Middle frontal gyrus (tissue), 1 donor: ENCODE measurements around the gene IGLON5.

Experiments used
- DNase-seq: peaks from one replicate; pipeline ENCODE4 v3.0.0-alpha.2; 2015; ENCODE audit warnings: low spot score; ENCODE audit errors: extremely low spot score

IGLON5 gene

GRCh38 chr19:51311351-51312257, at the start of gene IGLON5:
Gene IGLON5 (plus strand): TSS chr19:51311644. CDS start chr19:51311848, 204 bp downstream.
- no peak for DNase-seq

DNA sequence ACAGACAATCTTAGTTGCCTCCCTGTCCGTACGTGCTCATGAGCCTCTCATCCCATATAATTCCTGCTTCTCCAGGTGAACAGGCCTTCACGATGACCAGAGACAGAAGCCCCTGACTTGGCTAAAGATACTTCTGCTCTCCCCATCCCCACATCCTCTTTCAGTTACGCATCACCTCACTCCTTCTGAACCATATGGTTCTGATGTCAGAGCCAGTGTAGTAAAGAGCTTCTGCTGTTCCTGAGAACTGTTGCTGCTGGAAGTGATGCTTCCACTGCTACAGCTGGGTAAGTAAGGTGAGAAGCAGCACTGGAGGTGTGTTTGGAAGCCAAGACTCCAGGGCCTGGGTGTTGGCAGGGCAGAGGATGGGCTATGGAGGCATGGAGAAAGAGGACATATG, 47.6 kb upstream of the IGLON5 start:
- no peak for DNase-seq

GRCh38 chr19:51271067-51271466, 40.4 kb upstream of the IGLON5 start:
- DNase-seq = no peak

DNA sequence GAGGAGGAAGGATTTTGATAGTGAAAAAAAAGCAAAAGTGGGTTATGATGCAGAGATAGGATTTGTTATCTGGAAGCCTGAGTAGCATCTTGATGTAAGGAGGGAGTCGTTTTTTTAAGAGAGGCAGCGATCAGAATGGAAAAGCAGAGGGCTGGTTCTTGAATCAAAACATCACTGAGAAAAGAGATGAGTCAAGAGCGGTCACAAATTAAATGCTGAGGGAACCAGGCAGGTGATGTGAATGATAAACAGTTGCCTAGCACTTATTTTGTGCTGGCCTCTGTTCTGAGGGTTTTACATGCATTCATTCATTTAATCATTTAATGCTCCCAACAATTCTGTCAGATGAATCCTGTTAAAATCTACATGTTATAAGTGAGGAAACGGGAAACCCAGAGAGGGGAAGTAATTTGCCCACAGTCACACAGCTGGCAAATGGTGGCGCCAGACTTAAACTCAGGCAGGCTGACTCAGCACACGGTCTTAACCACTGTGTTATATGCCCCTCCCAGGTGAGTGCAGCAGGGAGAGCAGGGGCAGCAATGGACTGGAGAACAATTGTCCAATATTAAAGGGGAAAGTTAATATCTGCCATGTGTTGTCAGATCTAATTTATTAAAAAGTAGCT, 39.1 kb upstream of the IGLON5 start:
- no peak for DNase-seq

DNA sequence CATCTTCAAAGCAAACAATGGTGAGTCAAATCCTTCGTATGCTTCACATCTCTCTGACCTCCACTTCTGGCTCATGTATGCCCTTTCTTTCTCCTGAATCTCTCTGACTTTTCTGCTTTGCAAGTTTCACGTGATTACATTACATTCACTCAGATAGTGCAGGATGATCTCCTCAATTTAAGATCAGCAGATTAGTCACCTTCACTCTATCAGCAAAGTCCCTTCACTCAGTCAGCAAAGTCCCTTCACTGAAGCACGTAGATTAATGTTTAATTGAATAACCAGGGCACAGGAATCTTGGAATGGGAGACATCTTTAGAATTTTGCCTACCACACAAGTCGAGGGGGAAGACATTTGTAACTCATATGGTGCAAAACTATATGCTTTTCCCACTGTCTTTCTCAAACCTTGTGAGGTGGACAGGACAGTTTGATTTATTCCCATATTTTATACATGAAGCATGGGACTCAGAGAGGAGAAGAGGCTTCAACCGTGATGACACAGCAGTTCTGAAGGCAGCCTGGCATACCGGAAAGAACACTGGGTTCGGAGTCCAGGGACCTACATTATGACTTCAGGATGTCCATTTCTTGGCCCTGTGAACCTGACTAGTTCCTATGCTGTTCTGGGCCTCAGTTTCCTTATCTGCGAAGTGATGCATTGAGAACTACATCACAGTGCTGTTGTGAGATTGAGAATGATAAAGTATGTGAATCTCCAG, 37.2 kb upstream of the IGLON5 start:
- no peak for DNase-seq

DNA sequence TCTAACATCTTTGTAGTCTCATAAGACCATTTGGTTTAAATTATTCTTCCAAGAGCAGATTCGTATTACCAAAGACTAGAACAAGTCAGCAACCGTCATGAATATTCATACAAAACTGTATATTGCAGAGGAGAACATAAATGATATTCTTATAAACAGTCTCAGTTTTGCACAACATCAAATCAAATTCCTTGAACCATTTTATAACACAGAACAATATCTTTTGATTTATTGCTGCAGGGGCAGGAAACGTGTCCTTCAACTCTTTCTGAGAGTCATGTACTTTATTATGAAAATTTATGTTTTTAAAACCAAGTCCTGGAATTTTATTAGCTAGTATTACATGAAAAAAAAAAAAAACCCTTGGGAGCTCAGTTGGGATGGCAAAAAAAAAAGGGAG, 34.3 kb upstream of the IGLON5 start:
- DNase-seq = no peak

- DNase-seq = no peak
Measured at GRCh38 chr19:51282335-51282734, 29.1 kb upstream of the IGLON5 start.

- no peak for DNase-seq
Measured at GRCh38 chr19:51285682-51286081, 25.8 kb upstream of the IGLON5 start.

- no peak for DNase-seq
Measured at GRCh38 chr19:51289635-51290034, 21.8 kb upstream of the IGLON5 start.

DNA sequence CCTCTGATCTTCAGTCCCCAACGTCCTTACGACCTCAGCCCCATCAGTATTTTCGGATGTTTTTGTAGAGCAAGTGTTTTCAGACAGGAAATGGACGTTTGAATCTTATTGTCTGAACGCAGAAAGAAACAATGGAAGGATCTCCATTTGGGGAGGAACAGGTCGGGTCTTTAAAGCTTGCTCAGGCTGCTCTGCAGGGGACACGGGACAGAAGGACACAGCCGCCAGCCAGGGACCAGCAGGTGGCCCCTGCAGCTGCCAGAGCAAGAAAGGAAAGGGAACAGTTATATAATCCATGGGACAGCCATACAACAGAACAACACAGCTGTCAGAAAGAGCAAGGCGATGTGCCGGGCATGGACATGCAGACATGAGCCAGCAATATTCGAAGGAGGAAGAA, 18.5 kb upstream of the IGLON5 start:
- DNase-seq = no peak

GRCh38 chr19:51293571-51294210, 17.8 kb upstream of the IGLON5 start:
- DNase-seq = no peak

GRCh38 chr19:51294211-51294976, 17.1 kb upstream of the IGLON5 start:
- DNase-seq = no peak

DNA sequence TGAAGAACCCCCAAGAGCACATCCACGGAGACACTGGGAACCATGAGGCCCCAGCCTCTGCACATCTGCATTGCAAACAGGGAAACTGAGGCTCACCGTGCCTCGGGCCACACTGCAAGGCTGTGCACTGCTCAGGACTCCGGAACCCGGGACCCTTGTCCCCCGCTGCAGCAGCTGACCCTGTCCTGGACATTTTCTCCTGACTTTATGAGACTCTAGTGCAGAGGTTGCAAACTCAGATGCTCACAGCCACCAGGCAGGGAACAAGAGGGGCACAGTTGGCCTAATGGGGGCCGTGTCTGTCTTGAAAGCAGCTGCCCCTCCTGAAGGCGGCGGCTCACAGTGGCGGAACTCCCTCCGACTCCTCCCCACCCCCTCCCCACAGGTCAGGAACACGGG, 16.5 kb upstream of the IGLON5 start:
- DNase-seq = no peak

DNA sequence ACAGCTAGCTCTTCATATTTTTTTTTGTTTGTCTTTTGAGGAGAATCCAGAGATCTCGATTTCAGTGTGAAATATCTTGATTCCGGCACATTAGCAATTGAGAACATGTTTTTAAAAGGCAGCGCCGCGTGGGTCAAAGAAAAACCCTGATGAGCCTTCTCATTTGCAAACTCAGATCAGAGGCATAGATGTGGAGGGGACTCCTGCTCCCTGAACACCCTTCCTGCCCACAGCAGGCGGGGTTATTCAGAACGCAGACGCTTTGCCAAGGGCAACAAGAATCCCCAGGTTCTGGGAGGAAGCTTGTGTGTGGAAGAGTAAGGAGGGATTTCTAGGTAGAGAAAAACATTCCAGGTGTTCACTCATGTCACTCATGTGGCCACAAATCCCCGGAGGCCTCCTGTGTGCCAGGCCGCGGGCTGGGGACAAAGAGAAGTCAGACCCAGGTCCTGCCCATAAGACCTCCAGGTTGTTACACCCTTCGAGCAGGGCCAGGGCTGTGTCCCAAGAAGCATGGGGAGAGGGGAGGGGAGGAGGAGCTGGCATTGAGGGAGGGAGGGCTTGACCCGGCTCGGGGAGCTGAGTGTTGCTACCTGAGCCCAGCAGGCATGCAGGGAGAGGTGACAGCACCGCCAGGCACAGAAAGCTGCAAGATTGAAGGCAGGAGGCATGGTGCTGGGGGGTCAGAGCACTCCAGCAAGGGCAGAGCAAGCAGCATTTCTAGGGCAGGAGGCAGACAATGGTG, 15.9 kb upstream of the IGLON5 start:
- no peak for DNase-seq

- DNase-seq = no peak
Measured at GRCh38 chr19:51296336-51297093, 14.9 kb upstream of the IGLON5 start.

DNA sequence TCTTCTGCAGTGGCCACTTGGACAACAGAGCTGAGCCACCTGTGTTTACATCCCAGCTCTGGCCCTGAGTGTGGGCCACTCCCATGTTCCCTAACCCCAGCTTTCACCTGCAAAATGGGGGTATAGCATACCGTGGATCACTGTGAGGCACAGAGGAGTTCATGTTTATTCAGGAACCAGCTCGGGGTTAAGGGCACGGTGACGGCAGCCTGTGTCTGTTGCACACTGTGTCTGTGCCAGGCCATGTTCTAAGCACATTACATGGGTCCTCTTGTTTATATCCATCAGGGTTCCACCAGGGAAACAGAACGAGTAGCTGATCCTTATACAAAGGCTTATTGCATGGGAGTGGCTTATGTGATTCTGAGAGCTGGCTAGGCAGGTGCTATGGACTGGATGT, 14.0 kb upstream of the IGLON5 start:
- DNase-seq = no peak

DNA sequence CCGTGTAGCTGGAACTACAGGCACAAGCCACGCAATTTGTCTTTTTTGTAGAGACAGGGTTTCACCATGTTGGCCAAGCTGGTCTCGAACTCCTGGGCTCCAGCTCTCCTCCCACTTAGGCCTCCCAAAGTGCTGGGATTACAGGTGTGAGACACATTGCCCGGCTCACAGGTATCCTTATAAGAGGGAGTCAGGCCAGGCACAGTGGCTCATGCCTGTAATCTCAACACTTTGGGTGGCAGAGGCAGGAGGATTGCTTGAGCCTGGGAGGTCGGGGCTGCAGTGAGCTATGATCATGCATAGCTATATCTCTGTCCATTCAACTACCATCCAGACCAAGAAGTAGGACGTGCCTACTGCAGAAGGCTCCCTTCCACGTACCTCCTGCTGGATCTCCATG, 10.2 kb upstream of the IGLON5 start:
- no peak for DNase-seq

DNA sequence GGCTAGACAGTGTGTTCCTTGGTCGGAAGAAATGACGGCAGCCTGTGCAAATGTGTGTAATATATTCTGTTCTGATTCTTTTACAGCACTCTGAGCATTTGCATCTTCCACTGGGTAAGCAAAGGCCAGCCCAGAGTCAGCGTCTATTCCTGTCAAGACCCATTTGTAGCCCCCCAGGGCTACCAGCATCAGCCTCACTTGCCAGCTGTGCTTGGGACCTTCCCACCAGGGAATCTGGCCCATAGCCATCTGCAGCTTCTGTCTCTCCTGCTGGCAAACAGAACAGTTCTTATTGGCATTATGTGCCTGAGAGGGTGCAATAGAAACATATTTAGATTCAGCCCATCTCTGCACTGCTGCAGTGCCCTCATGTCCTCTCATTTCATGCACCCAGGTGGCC, 6.0 kb upstream of the IGLON5 start:
- DNase-seq = no peak

DNA sequence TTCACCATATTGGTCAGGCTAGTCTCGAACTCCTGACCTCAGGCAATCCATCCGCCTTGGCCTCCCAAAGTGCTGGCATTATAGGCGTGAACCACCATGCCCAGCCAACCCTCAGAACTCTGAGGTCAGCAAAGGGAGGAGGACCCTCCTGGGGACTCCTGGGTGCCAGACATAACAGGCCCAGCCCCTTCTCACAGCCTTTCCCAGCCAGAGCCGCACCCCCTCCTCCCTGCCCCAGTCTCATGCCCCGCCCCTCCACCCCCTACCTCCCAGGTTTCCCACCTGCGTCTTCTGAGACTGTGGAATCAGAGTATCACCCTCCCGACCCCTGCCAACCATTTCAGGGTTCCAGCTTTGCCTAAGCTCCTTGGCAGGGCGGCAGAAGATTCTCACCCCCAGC, 5.2 kb downstream of the IGLON5 start:
- no peak for DNase-seq

GRCh38 chr19:51317376-51317775, 5.9 kb downstream of the IGLON5 start:
- DNase-seq = no peak
